H9 (cell line): ENCODE data around the gene NUCB2. TPM values are rescaled to one million over a fixed set of nuclear protein-coding genes. Genes with fewer than 3 reads are reported as not detected.

Experiments used
- DNase-seq: peaks from one replicate; pipeline ENCODE4 v3.0.0-alpha.2; 2017
- H2AFZ ChIP-seq: one replicate; pipeline ENCODE4 v1.6.1; 2013; ENCODE audit warnings: mild to moderate bottlenecking, low read length, control low read depth, moderate library complexity
- H2AK5ac ChIP-seq: 2 replicates; pipeline ENCODE4 v1.6.1; 2013; ENCODE audit warnings: low read length, control low read depth, mixed read lengths; ENCODE audit not compliant: insufficient read length
- H2BK120ac ChIP-seq: one replicate; pipeline ENCODE4 v1.6.1; 2013; ENCODE audit warnings: low read depth, mild to moderate bottlenecking, low read length, control low read depth, inconsistent platforms; ENCODE audit not compliant: poor library complexity, severe bottlenecking
- H2BK12ac ChIP-seq: 2 replicates; pipeline ENCODE4 v1.6.1; 2013; ENCODE audit warnings: low read length, control low read depth, mixed read lengths, low read depth; ENCODE audit not compliant: insufficient read length
- H2BK15ac ChIP-seq: 2 replicates; pipeline ENCODE4 v1.6.1; 2013; ENCODE audit warnings: low read depth, low read length, control low read depth
- H2BK20ac ChIP-seq: one replicate; pipeline ENCODE4 v1.6.1; 2013; ENCODE audit warnings: low read depth, mild to moderate bottlenecking, low read length, control low read depth, inconsistent platforms; ENCODE audit not compliant: poor library complexity, severe bottlenecking
- H2BK5ac ChIP-seq: 2 replicates; pipeline ENCODE4 v1.6.1; 2013; ENCODE audit warnings: low read length, control low read depth, mixed read lengths; ENCODE audit not compliant: insufficient read length
- H3K14ac ChIP-seq: 2 replicates; pipeline ENCODE4 v1.6.1; 2013; ENCODE audit warnings: low read length, control low read depth; ENCODE audit not compliant: insufficient read depth
- H3K18ac ChIP-seq: 2 replicates; pipeline ENCODE4 v1.6.1; 2013; ENCODE audit warnings: low read depth, mild to moderate bottlenecking, mixed read lengths, low read length, control low read depth; ENCODE audit not compliant: insufficient read length
- H3K23ac ChIP-seq: 2 replicates; pipeline ENCODE4 v1.6.1; 2013; ENCODE audit warnings: low read length, control low read depth, mixed read lengths, low read depth; ENCODE audit not compliant: insufficient read length
- H3K23me2 ChIP-seq: 2 replicates; pipeline ENCODE4 v1.6.1; 2013; ENCODE audit warnings: low read depth, mild to moderate bottlenecking, mixed read lengths, low read length, control low read depth; ENCODE audit not compliant: insufficient read length, poor library complexity, severe bottlenecking
- H3K27ac ChIP-seq: 2 replicates; pipeline ENCODE4 v1.5.1; 2013; ENCODE audit warnings: low read length, control low read depth, mixed read lengths, low read depth; ENCODE audit not compliant: insufficient read length
- H3K27me3 ChIP-seq: 2 replicates; pipeline ENCODE4 v1.6.1; 2013; ENCODE audit warnings: low read length, control low read depth, inconsistent platforms; ENCODE audit not compliant: insufficient read depth
- H3K4ac ChIP-seq: 2 replicates; pipeline ENCODE4 v1.6.1; 2013; ENCODE audit warnings: low read depth, mild to moderate bottlenecking, control low read depth, inconsistent platforms, low read length, moderate library complexity
- H3K4me1 ChIP-seq: 2 replicates; pipeline ENCODE4 v1.6.1; 2013; ENCODE audit warnings: low read length, control low read depth, inconsistent platforms; ENCODE audit not compliant: insufficient read depth
- H3K4me2 ChIP-seq: 2 replicates; pipeline ENCODE4 v1.6.1; 2013; ENCODE audit warnings: low read length, control low read depth, mixed read lengths; ENCODE audit not compliant: insufficient read length, insufficient read depth
- H3K56ac ChIP-seq: 2 replicates; pipeline ENCODE4 v1.6.1; 2013; ENCODE audit warnings: low read depth, mild to moderate bottlenecking, mixed read lengths, low read length, control low read depth; ENCODE audit not compliant: insufficient read length
- H3K79me1 ChIP-seq: 2 replicates; pipeline ENCODE4 v1.6.1; 2013; ENCODE audit warnings: low read depth, mild to moderate bottlenecking, moderate library complexity, low read length, control low read depth, inconsistent platforms; ENCODE audit not compliant: insufficient read depth, poor library complexity, severe bottlenecking
- H3K79me2 ChIP-seq: 2 replicates; pipeline ENCODE4 v1.6.1; 2013; ENCODE audit warnings: low read length, control low read depth, inconsistent platforms; ENCODE audit not compliant: insufficient read depth
- H3K9ac ChIP-seq: 2 replicates; pipeline ENCODE4 v1.6.1; 2013; ENCODE audit warnings: low read length, control low read depth, mixed read lengths; ENCODE audit not compliant: insufficient read length; ENCODE audit errors: extremely low read depth
- H3K9me3 ChIP-seq: one replicate; pipeline ENCODE4 v1.6.1; 2013; ENCODE audit warnings: low read depth, low read length, inconsistent platforms; ENCODE audit not compliant: control insufficient read depth
- H3T11ph ChIP-seq: one replicate; pipeline ENCODE4 v1.6.1; 2013; ENCODE audit warnings: mild to moderate bottlenecking, low read length, control low read depth, inconsistent platforms
- H4K20me1 ChIP-seq: one replicate; pipeline ENCODE4 v1.6.1; 2013; ENCODE audit not compliant: control insufficient read depth, insufficient read length, insufficient read depth
- H4K5ac ChIP-seq: 2 replicates; pipeline ENCODE4 v1.6.1; 2013; ENCODE audit warnings: low read depth, mild to moderate bottlenecking, mixed read lengths, low read length, control low read depth; ENCODE audit not compliant: insufficient read length
- H4K8ac ChIP-seq: replicated peaks from 2 replicates; pipeline ENCODE4 v1.6.1; 2013; ENCODE audit warnings: low read length, control low read depth, mixed read lengths, low read depth; ENCODE audit not compliant: insufficient read length
- H4K91ac ChIP-seq: 2 replicates; pipeline ENCODE4 v1.6.1; 2013; ENCODE audit warnings: low read depth, mild to moderate bottlenecking, moderate library complexity, mixed read lengths, low read length, control low read depth; ENCODE audit not compliant: insufficient read length
- H3K27ac Mint-ChIP-seq, 3 experiments: 2 replicates in 2 of 3; 3 replicates in 1 of 3; pipeline ENCODE4 v1.8.0; 2020 to 2021; ENCODE audit warnings: mixed read lengths in 3 of 3, mild to moderate bottlenecking in 1 of 3, moderate library complexity in 1 of 3
- H3K27me3 Mint-ChIP-seq: 2 replicates; pipeline ENCODE4 v1.8.0; 2021; ENCODE audit warnings: low read depth, mild to moderate bottlenecking, moderate library complexity, mixed read lengths
- H3K36me3 Mint-ChIP-seq, 3 experiments: 2 replicates in 2 of 3; 3 replicates in 1 of 3; pipeline ENCODE4 v1.8.0; 2020 to 2021; ENCODE audit warnings: low read depth in 3 of 3, mixed read lengths in 3 of 3; ENCODE audit not compliant: insufficient read depth in 1 of 3
- H3K4me1 Mint-ChIP-seq, 2 experiments: 2 replicates each; pipeline ENCODE4 v1.8.0; 2020; ENCODE audit warnings: mixed read lengths in 2 of 2
- H3K4me3 Mint-ChIP-seq, 2 experiments: 2 replicates in 1 of 2; 3 replicates in 1 of 2; pipeline ENCODE4 v1.8.0; 2020 to 2021; ENCODE audit warnings: mild to moderate bottlenecking in 2 of 2, mixed read lengths in 2 of 2, moderate library complexity in 1 of 2
- H3K9me3 Mint-ChIP-seq, 2 experiments: 2 replicates in 1 of 2; 3 replicates in 1 of 2; pipeline ENCODE4 v1.8.0; 2020; ENCODE audit warnings: mild to moderate bottlenecking in 2 of 2, mixed read lengths in 2 of 2, moderate library complexity in 1 of 2
- CTCF ChIP-seq: fragments of 200-600 bp; sonication (generic); conservative IDR thresholded peaks from 3 replicates; pipeline ENCODE4 v1.8.0; 2021; ENCODE audit warnings: antibody characterized with exemption, mild to moderate bottlenecking
- WGBS: extraction: QIAGEN DNeasy Blood & Tissue Kit; methylation state at CpG from one replicate; pipeline ENCODE4 v1.1.7; 2013; ENCODE audit warnings: missing lambda C conversion rate, low lambda C conversion rate, mixed read lengths; ENCODE audit not compliant: insufficient read length; ENCODE audit errors: extremely low coverage; 5-methylcytosine and 5-hydroxymethylcytosine counted together
- total RNA-seq: library from RNA; stranded (reverse); gene quantifications from 2 replicates; pipeline ENCODE4 v1.2.1, GENCODE V29; 2021

The NUCB2 gene
- total RNA-seq, 1 experiment from 2014 or later: 29.1 TPM

GRCh38 chr11:17280494-17281127 is 4.1 kb downstream of the NUCB2 start:
- Mint-ChIP-seq H3K27ac (no peak overlapping the region), H3K9me3 (no peaks in the 10 kb centered on the region), H3K36me3 (peaks cover 0 to under 1% (median 0%) of the 10 kb centered on the region in 3 experiments; a peak in 1 of 7 replicates), H3K27me3 (peaks cover 13% of the 10 kb centered on the region), H3K4me1 (peaks cover 6 to 10% of the 10 kb centered on the region in 2 experiments), H3K4me3 (no peak overlapping the region)
- peaks cover 5% of the 10 kb centered on the region for H3K23me2 ChIP-seq
- H2AFZ ChIP-seq: no peak overlapping the region
- no peak overlapping the region for H3K18ac ChIP-seq
- no peak overlapping the region for H3K14ac ChIP-seq
- H4K20me1 ChIP-seq: no peaks in the 10 kb centered on the region
- no peak overlapping the region for H3T11ph ChIP-seq
- DNase-seq: no peak
- no peak overlapping the region for H3K23ac ChIP-seq
- H2BK15ac ChIP-seq: no peak overlapping the region
- H4K8ac ChIP-seq: no peak overlapping the region
- no peak for TF ChIP-seq CTCF
- no peak overlapping the region for H3K4ac ChIP-seq
- H3K4me1 ChIP-seq: no peaks in the 10 kb centered on the region
- no peak overlapping the region for H2BK20ac ChIP-seq
- no peaks in the 10 kb centered on the region for H3K79me1 ChIP-seq
- H3K79me2 ChIP-seq: no peaks in the 10 kb centered on the region
- no peak overlapping the region for H3K56ac ChIP-seq
- no peak overlapping the region for H3K4me2 ChIP-seq
- no peaks in the 10 kb centered on the region for H3K9me3 ChIP-seq
- H4K5ac ChIP-seq: no peak overlapping the region
- H3K9ac ChIP-seq: no peak overlapping the region
- H4K91ac ChIP-seq: no peak overlapping the region
- no peaks in the 10 kb centered on the region for H3K27me3 ChIP-seq
- no peak overlapping the region for H2BK120ac ChIP-seq
- H3K27ac ChIP-seq: no peak overlapping the region
- no peak overlapping the region for H2BK5ac ChIP-seq
- H2BK12ac ChIP-seq: no peak overlapping the region
- H2AK5ac ChIP-seq: no peak overlapping the region
- no CpG with 5 or more reads among the region's 9 CpGs for WGBS
